Limb (tissue), 2 donors: ENCODE results near the gene MFAP5.
"Not testable (repeated sequence)": the region's sequence is repeated elsewhere in the genome, so short reads cannot be mapped to it uniquely, and the experiment has no call there.

Source experiments
- DNase-seq, 2 donors: peaks; one replicate each; pipeline ENCODE4 v3.0.0-alpha.2; 2016; ENCODE audit errors: extremely low spot score in 2 of 2

Gene MFAP5

GRCh38 chr12:8675591-8676036 lies 13.0 kb upstream of the MFAP5 start:
- DNase-seq: no peak

GRCh38 chr12:8672381-8672780 lies 9.8 kb upstream of the MFAP5 start:
- DNase-seq: no peak

DNA sequence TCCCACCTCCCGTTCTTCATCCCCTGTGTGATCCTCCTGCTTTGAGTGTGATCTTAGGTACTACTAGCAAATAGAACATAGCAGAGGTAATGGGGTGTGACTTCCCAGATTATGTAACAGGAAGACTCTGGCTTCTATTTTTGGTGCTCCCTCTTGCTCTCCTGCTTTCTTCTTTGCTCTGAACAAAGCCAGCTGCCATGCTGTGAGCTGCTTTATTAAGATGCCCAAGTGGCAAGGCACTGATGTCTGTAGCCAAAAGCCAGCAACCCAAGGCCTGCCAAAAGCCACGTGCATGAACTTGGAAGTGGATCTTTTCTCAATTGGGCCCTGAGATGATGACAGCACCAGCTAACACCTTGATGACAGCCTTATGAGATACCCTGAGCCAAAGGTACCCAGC lies 5.8 kb upstream of the MFAP5 start:
- DNase-seq: no peak

- no peak for DNase-seq
These were observed 4.6 kb upstream of the MFAP5 start for GRCh38 chr12:8667270-8667669.

- peak in 1 of 2 donors; percentile 42 for DNase-seq
These were observed 3.1 kb upstream of the MFAP5 start for GRCh38 chr12:8665759-8666158.

- peak in 1 of 2 donors; percentile 51 for DNase-seq
These were observed 1.7 kb upstream of the MFAP5 start for GRCh38 chr12:8664228-8664913.

DNA sequence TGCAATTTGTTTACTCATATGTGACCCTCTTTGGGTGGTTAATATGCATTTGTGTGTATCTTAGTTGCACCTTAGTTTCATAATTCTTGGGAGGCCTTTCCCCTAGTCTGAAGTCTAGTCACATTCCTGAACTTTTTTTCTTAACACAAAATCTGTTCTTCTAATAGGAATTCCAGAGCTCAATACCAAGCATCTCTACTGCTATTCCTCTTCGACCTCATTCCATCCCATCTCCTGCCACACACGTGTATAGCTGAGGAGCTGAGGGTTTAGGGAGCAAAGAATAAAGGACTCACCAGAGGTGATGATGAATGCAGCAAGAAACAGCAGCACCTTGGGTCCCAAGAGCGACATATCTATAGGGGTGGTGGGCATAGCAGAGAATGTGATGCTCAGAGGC lies 875 bp downstream of the MFAP5 start:
- DNase-seq: no peak

DNA sequence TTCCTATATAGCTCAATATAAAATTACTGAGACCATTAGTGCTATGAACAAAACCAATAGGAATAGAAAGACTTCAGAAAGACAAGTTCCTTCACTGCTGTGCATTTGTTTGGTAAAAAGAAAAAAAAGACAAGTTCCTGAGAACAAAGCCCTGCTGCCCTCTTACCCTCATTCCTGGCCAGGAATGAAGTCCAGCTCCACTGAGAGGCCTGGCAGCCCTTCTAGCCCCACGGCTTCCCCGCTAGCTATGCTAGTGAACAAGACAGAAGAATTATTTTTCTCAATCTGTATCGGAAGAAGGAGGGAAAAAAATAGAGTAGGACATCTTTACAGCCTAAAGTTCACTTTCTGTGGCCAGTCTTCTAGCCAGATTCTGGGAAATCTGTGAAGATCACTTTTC lies 1.6 kb downstream of the MFAP5 start:
- no peak for DNase-seq

- DNase-seq: no peak
These were observed 4.3 kb downstream of the MFAP5 start for GRCh38 chr12:8658346-8658745.

DNA sequence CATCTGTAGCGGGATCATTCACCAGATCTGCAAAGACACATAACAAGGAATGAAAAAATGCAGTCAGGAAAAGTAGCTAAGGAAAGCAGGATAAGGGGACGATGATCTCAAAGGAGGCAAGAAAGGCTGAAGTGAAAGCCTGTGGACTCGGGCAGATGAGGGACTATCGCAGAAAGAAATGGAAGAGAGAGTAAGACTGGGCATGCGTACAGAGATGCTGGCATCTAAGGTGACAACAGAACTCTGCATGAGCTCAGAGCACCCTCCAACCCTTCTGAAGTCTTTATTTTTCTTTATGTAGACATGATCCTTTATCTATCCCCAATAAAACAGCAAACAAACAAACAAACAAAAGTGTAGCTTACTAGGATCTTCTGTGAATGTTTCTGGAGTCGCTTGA lies 7.2 kb downstream of the MFAP5 start:
- DNase-seq: no peak

DNA sequence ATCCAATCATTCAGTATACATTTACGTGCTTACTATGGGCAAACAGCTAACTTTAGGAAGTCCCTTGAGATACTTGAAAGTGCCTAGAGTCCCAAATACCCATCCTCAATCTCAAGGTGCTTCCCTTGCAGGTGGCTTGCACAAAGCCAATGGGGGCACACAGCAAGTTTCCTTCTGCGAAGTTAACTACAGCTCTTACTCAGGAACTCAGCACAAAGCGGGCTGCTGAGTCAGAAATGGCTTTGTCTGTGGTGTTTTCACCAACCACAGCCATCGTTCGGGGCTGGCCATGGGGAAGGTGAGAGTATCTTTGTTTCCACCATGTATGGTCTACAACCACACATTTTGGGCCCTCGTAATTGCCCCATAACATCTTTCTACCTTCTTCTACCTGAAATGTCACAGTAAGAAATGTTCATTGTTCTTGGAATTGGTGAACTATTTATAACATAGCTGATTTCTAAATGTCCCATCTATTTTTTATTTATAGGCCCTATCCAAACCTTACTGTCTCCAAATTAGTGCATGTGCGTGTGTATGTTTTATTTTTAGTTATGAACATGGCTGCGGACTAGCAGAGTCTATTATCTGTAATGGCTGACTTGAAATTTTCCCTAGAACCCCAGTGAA lies 13.9 kb downstream of the MFAP5 start:
- DNase-seq: no peak

DNA sequence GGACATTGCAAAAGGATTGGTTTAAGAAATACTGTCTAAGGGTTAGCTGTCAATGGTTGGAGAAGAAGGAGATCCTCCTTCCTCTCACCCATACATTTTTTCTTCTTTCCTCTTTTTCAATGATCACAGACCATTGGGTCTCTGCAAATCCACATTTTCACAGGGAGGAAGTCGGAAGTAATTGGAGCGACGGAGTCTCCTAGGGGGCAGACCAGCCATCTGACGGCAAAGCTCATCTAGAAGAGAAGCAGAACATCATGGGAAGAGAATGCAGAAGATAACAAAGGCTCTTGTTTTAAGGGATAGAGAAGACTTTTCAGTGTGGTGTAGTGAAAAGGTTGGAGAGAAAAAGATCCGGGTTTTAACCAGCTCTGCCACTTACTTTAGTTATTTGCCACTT lies 14.7 kb downstream of the MFAP5 start:
- DNase-seq: no peak

GRCh38 chr12:8644345-8645248 lies 18.0 kb downstream of the MFAP5 start:
- DNase-seq: no peak

GRCh38 chr12:8642775-8643174 lies 19.9 kb downstream of the MFAP5 start:
- DNase-seq: no peak

DNA sequence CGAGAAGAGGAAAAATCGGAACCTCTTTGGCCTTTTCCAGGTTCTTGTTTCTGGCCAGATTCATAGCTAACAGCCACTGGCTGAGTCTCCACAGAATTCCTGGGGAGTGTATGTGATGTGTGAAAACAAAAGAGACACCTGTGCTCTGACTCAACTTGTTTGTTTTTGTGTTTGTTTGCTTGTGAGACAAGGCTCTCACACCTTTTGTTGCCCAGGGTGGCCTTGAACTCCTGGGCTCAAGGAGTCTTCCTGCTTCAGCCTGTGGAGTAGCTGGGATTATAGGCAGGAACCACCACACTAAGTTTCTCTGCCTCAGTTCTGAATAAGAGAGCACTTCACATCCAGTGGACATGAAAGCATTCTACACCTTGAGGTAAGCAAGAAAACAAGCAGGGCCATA lies 22.7 kb downstream of the MFAP5 start:
- DNase-seq: no peak

DNA sequence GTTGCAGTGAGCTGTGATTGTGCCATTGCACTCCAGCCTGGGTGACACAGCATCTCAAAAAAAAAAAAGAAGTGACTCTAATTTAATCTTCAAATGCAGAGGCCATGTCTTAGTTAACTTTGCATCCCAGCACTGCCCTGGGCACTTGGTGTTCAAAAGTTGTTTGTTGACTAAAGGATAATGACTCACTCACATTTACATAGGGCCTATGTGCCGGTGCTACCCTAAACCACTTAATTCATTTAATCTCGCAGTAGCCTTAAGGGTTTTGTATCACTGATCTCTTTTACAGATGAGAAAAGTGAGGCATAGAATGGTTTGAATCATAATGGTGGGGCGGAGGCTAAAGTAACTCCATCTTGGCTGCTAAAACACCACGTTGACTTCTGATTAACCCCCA lies 23.7 kb downstream of the MFAP5 start:
- no peak for DNase-seq

- DNase-seq: no peak
These were observed 25.0 kb downstream of the MFAP5 start for GRCh38 chr12:8637666-8638065.

GRCh38 chr12:8637244-8637643 lies 25.4 kb downstream of the MFAP5 start:
- no peak for DNase-seq

DNA sequence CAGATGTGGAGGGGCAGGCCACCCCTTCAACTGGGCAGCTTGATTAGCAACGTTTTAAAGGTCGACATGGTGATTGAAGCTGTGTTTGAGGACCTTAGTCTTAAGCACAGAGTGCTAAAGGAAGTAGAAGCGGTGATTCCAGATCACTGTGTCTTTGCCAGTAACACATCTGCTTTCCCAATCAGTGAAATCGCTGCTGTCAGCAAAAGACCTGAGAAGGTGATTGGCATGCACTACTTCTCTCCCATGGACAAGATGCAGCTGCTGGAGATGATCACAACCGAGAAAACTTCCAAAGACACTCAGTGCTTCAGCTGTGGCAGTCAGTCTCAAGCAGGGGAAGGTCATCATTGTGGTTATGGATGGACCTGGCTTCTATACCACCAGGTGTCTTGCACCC lies 26.0 kb downstream of the MFAP5 start:
- DNase-seq: no peak

DNA sequence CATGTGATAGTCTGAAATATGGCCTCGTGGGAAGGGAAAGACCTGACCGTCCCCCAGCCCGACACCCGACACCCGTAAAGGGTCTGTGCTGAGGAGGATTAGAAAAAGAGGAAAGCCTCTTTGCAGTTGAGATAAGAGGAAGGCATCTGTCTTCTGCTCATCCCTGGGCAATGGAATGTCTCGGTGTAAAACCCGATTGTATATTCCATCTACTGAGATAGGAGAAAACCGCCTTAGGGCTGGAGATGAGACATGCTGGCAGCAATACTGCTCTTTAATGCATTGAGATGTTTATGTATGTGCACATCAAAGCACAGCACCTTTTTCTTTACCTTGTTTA lies 26.6 kb downstream of the MFAP5 start:
- not testable (repeated sequence) for DNase-seq

GRCh38 chr12:8635342-8636006 lies 27.2 kb downstream of the MFAP5 start:
- DNase-seq: not testable (repeated sequence)

GRCh38 chr12:8630131-8630530 lies 32.5 kb downstream of the MFAP5 start:
- no peak for DNase-seq
